ENCODE measurements around the gene CTR9.

Gene CTR9

DNA sequence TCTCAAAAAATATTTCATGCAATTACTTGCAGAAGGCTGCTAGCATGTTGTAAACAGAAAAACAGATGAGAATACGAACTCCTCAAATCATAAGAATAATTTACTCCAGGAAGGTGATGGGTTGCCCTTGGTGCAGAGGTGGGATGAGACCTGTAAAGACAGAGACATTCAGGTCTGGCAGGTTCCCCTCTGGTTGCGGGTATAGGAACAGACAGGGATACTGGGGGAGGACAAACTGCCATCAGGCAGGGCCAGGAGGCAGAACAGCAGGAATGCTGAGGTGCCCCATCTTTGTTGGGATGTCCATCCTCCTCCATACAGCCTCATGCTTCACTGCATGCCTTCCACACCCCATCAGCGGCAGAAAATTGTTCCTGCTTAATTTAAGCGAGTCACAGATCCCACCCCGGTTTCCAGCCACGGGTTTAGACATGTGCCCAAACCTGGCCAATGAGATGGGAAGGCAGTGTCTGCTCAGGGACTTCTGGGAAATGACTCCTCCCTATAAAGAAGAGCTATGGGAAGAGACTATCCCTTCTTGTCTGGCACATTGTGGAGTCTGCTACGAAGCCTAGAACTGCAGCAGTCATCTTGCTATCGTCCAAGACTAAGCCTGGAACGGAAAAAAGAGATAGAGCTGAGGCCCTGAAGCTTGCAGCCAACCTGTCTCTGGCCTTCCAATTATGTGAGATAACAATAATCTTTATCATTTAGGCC is 34.3 kb upstream of the CTR9 start:
- Histone ChIP-seq H4K20me1 (ENCODE audit: insufficient read depth, low read length) (no peaks in the 10 kb centered on the region), H3K9me3 (replicated peaks; ENCODE audit: insufficient read depth, low read length) (no peaks in the 10 kb centered on the region), H3K27ac (ENCODE audit: low read length) (no peak overlapping the region), H3K9ac (ENCODE audit: low read length) (no peak overlapping the region), H3K4me3 (ENCODE audit: low read length) (no peak overlapping the region), H3K27me3 (replicated peaks; ENCODE audit: insufficient read depth, low read length) (no peaks in the 10 kb centered on the region), H3K4me2 (ENCODE audit: low read depth, low read length) (no peak overlapping the region), H3K9me2 (replicated peaks; ENCODE audit: insufficient read depth, low read length) (no peaks in the 10 kb centered on the region), H3K36me3 (replicated peaks; ENCODE audit: insufficient read depth, low read length) (no peaks in the 10 kb centered on the region), H3F3A (ENCODE audit: insufficient read depth, low read length) (no peaks in the 10 kb centered on the region), H3K79me2 (ENCODE audit: low read length) (no peaks in the 10 kb centered on the region), H2AFZ (ENCODE audit: low read length) (no peak overlapping the region), H3K4me1 (ENCODE audit: low read length) (no peaks in the 10 kb centered on the region)
- DNase-seq: no peak
- TF ChIP-seq EZH2 (optimal IDR thresholded peaks at IDR 0.05; ENCODE audit: low read depth, low read length) (no peak), EZH2phosphoT487 (IDR thresholded peaks at IDR 0.05; ENCODE audit: low read length) (no peak)
- TF ChIP-seq, protein P1, sequence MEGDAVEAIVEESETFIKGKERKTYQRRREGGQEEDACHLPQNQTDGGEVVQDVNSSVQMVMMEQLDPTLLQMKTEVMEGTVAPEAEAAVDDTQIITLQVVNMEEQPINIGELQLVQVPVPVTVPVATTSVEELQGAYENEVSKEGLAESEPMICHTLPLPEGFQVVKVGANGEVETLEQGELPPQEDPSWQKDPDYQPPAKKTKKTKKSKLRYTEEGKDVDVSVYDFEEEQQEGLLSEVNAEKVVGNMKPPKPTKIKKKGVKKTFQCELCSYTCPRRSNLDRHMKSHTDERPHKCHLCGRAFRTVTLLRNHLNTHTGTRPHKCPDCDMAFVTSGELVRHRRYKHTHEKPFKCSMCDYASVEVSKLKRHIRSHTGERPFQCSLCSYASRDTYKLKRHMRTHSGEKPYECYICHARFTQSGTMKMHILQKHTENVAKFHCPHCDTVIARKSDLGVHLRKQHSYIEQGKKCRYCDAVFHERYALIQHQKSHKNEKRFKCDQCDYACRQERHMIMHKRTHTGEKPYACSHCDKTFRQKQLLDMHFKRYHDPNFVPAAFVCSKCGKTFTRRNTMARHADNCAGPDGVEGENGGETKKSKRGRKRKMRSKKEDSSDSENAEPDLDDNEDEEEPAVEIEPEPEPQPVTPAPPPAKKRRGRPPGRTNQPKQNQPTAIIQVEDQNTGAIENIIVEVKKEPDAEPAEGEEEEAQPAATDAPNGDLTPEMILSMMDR (IDR thresholded peaks at IDR 0.05; ENCODE audit: low read length): no peak

DNA sequence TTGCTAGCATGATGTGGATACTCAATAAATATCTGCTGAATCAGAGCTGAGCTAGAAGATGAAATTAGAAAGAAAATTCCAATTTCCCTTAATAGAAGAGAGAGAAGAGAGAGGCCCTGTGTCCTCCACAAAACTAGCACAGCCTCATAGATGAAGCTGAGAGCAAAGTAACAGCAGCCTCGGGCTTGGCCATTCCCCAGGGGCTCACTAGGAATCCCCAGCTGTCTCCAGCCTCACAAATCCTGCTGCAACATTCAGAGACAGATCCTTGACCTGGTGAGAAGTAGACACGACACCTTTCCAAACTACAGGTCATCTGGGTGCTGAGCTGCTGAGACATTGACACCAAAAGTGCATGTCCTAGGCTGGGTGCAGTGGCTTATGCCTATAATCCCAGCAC is 31.4 kb upstream of the CTR9 start:
- Histone ChIP-seq H3K9ac (ENCODE audit: low read length) (no peak overlapping the region), H3K4me3 (ENCODE audit: low read length) (no peak overlapping the region), H3K79me2 (ENCODE audit: low read length) (no peaks in the 10 kb centered on the region), H3K4me2 (ENCODE audit: low read depth, low read length) (no peak overlapping the region), H3K27me3 (replicated peaks; ENCODE audit: insufficient read depth, low read length) (no peaks in the 10 kb centered on the region), H3K9me3 (replicated peaks; ENCODE audit: insufficient read depth, low read length) (no peaks in the 10 kb centered on the region), H2AFZ (ENCODE audit: low read length) (no peak overlapping the region), H3K9me2 (replicated peaks; ENCODE audit: insufficient read depth, low read length) (no peaks in the 10 kb centered on the region), H3K27ac (ENCODE audit: low read length) (no peak overlapping the region), H3K36me3 (replicated peaks; ENCODE audit: insufficient read depth, low read length) (no peaks in the 10 kb centered on the region), H3F3A (ENCODE audit: insufficient read depth, low read length) (no peaks in the 10 kb centered on the region), H4K20me1 (ENCODE audit: insufficient read depth, low read length) (no peaks in the 10 kb centered on the region), H3K4me1 (ENCODE audit: low read length) (no peaks in the 10 kb centered on the region)
- DNase-seq: no peak
- no peak for TF ChIP-seq EZH2phosphoT487 (IDR thresholded peaks at IDR 0.05; ENCODE audit: low read length)
- TF ChIP-seq, protein P1 (IDR thresholded peaks at IDR 0.05; ENCODE audit: low read length): no peak
- TF ChIP-seq EZH2 (optimal IDR thresholded peaks at IDR 0.05; ENCODE audit: low read depth, low read length): no peak

DNA sequence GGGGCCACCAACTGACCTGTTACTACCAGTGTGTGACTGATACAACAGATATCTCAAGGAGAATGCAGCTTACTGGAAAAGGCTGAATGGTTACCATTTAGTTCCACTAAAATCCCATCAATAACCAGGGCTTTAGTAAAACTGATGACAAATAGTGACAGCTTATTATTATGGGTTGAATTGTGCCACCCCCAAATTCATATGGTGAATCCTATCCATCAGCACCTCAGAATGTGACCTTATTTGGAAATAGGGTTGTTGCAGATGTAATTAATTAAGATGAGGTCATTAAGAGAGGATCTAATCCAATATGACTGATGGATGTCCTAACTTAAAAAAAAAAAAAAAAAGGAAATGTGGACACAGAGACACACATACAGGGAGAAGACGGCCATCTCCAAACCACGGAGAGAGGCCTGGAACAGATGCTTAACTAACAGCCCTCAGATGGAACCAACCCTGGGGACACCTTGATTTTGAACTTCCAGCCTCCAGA is 30.1 kb upstream of the CTR9 start:
- Histone ChIP-seq H3K4me2 (ENCODE audit: low read depth, low read length) (no peak overlapping the region), H3K27me3 (replicated peaks; ENCODE audit: insufficient read depth, low read length) (no peaks in the 10 kb centered on the region)

More for the DNA sequence above, 30.1 kb upstream of the CTR9 start:
- Histone ChIP-seq H3K36me3 (replicated peaks; ENCODE audit: insufficient read depth, low read length) (no peaks in the 10 kb centered on the region), H4K20me1 (ENCODE audit: insufficient read depth, low read length) (no peaks in the 10 kb centered on the region), H3K9me2 (replicated peaks; ENCODE audit: insufficient read depth, low read length) (no peaks in the 10 kb centered on the region), H3K4me3 (ENCODE audit: low read length) (no peak overlapping the region), H3K9me3 (replicated peaks; ENCODE audit: insufficient read depth, low read length) (no peaks in the 10 kb centered on the region), H2AFZ (ENCODE audit: low read length) (no peak overlapping the region), H3F3A (ENCODE audit: insufficient read depth, low read length) (no peaks in the 10 kb centered on the region), H3K79me2 (ENCODE audit: low read length) (no peaks in the 10 kb centered on the region), H3K27ac (ENCODE audit: low read length) (no peak overlapping the region), H3K9ac (ENCODE audit: low read length) (no peak overlapping the region), H3K4me1 (ENCODE audit: low read length) (no peaks in the 10 kb centered on the region)
- TF ChIP-seq EZH2 (optimal IDR thresholded peaks at IDR 0.05; ENCODE audit: low read depth, low read length) (no peak), EZH2phosphoT487 (IDR thresholded peaks at IDR 0.05; ENCODE audit: low read length) (no peak)
- TF ChIP-seq, protein P1 (IDR thresholded peaks at IDR 0.05; ENCODE audit: low read length): no peak
- no peak for DNase-seq
